ENCODE results near the gene TTLL9.

Gene TTLL9

DNA sequence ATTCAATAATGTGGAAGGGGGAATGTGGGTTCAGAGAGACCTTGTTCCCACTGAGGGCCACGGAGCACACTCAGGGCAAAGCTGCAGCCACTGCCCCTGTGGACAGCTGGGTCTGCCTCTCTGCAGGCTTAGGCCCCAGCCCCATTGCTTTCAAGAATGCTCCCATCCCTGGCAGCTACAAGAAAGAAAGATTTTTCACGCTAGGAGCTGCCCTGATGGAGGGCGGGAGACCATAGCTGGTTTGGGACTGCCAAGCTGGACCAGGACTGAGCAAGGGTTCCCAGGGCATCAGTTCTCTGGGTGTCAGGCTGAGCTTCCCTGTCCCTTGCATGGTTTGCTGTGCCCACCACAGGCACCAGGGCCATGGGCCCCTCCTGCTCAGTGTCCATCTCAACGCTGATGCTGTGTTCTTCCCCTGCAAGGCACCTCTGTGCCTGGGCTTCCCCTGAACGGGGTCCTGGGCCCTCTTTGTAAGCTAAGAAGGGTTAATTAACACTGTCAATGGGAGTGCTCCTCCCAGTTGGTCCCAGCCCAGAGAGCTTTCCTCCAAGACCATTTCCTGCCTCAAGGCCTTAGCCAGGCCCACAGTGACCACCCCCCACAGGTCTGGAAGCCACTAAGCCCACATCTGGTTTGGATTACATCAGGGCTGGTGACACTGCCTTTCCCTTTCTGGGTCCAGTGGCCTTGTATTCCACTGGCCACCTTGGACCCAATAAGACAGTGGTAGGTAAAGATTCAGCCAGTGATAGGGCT is 33.4 kb upstream of the TTLL9 start:
- in situ Hi-C loops (cut with MboI; ENCODE audit: low sequenced_read_pairs): no loop called here

DNA sequence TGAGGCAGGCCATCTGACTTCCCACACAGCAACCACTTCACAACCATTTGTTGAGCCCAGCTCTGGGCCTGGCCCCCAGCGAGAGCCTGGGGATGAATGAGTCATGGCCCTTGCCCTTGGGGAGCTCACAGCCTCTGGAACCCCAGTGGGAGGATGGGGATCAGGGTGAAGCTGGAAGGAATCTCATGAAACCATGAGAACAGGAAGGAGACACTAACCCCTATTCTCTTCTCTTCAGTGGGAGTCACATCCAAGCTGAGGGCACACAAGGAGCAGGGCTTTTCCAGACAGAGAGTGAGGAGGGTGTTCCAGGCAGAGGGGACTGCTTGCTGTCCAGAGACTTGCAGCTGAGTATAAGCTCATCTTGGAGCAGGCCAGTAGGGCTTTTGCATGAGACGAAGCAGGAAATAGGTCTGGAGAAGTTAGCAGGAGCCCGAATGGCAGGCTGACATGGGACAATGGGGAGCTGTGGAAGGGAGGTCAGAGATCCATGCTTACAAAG is 32.5 kb upstream of the TTLL9 start:
- in situ Hi-C loops (cut with MboI; ENCODE audit: low sequenced_read_pairs): no loop called here

DNA sequence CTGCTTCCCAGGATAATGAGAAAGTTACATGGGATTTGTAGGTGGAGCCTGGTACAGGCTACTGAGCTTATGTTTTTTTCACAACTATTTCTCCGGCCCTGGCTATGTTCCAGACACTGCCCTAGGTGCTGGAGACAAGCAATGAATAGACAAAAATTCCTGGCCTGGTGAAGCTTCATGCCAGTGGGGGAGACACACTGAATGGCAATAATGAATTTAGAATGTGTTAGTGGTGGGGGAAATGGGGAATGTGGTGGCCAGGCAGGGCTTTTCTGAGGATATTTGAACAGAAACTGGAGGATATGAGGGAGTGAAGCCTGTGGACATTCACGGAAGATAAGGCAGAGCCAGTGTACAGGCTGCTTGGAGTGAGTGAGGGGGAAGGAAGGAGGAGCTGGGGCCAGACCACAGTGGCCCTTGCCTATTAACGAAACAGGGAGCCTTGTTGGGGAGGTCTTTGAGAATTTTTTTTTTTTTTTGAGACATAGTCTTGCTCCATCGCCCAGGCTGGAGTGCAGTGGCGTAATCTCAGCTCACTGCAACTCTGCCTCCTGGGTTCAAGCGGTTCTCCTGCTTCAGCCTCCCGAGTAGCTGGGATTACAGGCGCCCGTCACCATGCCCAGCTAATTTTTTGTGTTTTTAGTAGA is 31.7 kb upstream of the TTLL9 start:
- in situ Hi-C loops (cut with MboI; ENCODE audit: low sequenced_read_pairs): no loop called here

DNA sequence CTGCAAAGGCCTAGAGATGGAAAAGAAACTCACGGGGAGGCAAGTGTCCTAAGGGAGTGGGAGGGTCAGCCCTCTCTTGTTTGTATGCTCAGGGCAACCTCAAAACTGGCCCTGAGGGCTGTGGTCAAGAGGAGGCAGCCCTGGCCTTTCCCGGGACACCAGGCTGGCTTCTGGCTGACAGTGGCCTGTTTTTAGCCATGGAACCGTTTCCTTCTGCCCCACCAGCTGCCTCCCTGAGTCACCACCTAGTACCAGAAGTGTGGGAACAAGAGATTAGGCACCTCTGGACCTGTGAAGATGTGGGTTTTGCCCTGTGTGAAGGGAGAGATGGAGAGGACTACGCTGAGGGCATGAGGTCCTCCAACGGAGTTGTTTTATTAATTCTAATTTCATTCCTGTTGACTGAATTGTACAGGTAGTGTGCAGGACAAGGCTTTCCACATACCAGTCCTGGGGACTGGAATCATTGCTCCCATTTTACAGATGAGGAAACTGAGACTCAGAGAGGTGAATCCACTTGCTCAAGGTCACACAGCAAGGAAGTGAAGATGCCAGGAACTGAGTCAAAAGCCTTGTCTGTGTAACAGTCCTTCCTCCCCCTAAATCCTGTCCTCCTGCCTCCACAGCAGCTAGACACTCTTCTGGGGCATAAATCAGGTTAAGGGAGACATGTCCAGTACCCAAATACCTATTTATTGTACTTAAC is 30.5 kb upstream of the TTLL9 start:
- in situ Hi-C loops (cut with MboI; ENCODE audit: low sequenced_read_pairs): no loop called here

DNA sequence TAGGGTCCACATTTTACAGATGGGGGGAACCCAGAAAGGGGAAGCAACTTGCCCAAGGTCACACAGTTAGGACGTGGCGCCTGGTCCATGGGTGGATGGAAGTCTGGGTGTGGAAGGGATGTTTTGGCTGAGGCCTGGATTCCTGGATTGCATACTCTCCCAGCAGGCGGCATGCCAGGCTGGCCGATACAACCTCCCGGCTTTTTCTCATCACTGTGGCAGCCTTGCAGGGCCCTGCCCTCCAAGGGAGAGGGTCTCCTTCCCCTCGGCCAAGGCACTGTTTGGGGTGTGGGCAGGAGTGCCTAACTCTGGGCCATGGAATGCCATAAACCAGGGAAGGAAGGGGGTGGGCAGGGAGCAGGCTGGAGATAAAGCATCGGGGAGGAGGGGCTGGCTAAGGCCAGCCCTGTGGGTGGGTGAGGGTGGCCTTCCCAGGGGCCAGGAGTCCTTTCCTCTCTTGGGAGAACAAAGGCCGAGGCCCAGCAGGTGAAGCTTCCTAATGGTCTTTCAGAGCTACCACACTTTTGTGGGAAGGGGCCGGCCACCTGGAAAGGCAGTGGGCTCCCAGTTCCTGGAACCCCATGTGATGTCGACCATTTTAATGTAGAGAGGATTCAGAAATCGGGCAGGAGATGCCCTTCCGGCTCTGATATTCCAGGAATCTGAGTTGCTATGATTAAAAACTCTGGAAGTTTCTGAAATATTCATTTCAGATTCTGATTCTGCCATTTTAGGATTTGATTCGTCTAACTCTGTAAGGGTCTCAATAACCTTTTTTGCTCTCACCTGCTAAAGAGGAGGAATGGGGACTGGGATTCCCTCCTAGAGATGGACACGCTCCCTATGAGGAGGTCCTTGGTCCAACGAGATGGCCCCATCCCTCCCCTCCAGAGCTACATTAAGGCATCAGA is 29.3 kb upstream of the TTLL9 start:
- in situ Hi-C loops (cut with MboI; ENCODE audit: low sequenced_read_pairs): no loop called here

DNA sequence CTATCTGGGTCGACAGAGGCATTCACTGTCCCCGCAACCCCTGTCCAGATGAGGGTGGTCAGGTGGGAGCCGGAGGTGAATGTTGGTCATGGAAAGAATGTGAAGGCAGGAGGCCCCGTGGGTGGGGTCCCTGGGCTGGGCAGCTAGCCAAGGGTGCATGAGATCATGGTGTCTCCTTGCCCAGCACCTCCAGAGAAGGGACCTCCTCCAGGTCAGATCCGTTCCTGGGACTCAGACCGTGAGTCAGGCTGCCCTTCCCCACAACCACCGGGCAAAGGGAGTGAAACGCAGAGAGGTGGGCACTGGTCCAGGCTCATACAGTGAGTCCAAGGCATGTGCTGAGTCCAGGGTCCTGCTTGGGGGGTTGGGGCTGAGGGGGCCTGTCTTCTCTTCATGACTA is 28.5 kb upstream of the TTLL9 start:
- in situ Hi-C loops (cut with MboI; ENCODE audit: low sequenced_read_pairs): no loop called here

DNA sequence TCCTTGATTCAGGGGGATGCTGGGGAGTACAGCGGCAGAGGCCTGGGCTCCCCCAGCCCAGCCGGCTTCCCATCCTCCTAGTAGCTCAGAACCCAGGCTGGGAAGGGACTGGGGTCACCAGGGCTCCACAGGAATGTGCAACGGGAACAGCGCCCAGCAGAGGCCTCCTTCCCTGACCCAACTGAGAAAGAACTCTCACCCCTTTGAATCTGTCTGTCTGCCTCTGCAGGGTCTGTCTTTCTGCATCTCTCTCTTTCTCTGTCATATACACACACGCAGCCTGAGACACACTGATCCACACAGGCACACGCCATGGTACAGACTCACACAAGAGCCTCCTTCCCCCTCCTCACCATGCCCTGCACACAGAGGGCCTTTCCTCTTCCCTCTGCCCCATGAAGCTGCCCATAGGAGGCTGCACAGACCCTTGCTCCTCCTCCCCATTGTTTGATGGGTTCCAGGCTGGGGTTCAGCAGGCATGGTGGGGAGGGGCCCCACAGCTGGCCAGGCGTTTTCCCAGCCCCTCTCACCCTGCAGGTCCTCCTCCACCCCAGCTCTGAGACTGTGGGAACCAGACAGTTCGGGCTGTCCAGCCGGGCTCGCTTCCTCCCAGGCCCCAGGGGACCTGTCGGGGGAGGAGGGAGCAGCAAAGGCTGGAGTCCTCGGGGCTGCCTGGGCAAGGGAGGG is 27.8 kb upstream of the TTLL9 start:
- in situ Hi-C loops (cut with MboI; ENCODE audit: low sequenced_read_pairs): no loop called here

DNA sequence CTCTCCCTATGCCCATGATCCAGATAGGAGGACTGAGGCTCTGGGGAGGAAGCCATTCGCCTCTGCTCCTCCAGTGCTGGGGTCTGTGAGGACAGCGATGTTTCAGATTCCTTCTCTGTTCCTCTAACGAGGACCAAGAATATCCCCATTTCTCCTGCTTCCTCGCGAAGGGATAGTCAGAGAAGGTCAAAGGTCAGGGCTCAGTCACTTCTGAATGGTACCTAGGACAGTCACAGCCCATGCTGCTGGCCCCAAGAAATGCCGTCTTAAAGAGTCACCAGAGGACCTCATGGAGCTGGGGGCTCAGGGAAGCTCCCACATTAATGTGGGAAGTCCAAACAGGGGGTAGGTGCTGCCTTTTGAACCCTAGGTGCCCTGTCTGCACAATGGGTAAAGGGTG is 27.1 kb upstream of the TTLL9 start:
- in situ Hi-C loops (cut with MboI; ENCODE audit: low sequenced_read_pairs): no loop called here

DNA sequence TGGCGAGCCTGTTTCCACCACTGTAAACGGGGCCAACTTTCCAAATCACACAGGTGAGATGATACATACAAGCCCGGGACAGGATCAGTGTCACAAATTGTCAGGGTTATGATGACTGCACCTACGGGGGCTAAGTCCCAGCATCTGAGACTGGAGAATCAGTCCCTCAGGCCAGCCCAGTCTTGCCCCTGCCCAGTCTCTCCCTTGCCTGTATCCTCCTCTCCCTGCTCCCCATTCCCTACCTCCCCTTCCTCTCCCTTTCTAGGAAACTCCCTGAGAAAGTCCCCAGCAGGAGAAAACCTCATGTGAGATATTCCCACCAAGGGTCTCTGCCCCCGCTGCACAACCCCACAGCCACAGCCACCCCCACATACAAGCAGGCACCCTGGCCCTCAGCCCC is 26.6 kb upstream of the TTLL9 start:
- in situ Hi-C loops (cut with MboI; ENCODE audit: low sequenced_read_pairs): no loop called here

DNA sequence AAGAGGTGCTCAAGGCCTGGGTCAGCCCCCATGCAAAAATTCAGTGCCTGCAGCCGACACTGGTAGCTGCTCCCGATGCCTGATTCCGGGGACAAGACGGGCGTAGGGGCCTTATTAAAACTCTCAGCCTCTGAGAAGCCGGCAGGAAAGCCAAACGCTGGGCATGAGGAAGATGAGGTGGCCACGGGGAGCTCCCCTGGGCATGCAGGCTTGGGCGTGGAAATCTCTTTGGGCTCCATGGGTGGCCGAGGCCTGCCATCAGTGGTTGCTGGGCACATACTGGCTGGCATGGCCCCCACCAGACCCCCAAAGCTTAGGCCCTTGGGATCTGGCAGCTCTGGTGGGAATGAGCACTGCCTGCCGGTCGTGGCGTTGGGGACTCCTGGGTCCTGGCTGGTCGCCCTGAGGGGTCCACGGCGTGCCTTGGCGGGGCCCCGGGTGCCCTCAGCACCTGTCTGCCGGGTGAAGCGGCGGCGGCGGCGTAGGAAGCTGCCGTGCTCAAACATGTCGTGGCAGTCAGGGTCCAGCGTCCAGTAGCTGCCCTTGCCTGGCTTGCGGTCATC is 25.6 kb upstream of the TTLL9 start:
- in situ Hi-C loops (cut with MboI; ENCODE audit: low sequenced_read_pairs): no loop called here

DNA sequence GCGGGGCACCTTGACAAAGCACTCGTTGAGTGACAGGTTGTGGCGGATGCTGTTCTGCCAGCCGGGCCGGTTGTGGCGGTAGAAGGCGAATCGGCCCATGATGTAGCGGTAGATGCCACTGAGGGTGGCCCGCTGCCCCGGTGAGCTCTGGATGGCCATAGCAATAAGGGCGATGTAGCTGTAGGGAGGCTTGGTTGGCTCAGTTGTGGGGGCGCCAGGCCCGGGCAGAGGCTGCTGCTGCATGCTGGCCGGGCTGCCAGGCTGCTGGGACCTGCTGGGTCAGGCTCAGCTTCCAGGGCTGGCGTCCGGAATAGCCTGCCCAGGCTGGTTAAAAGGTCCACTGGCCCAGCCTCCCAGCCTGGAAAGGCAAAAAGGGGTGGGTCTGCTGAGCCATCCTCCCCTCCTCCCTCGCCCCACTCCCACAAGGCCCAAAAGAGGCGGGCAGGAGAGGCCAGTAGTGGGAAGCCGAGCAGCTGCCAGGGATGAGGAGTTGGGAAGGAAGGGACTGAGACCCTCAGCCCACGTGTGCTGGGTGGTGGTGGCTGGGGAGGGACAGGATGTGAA is 25.1 kb upstream of the TTLL9 start, which contains the start of gene FOXS1:
FOXS1 (minus strand) TSS at position 305 of the 564 bp plus-strand sequence; CDS start at position 243, 62 bp downstream.
- in situ Hi-C loops (cut with MboI; ENCODE audit: low sequenced_read_pairs): no loop called here

DNA sequence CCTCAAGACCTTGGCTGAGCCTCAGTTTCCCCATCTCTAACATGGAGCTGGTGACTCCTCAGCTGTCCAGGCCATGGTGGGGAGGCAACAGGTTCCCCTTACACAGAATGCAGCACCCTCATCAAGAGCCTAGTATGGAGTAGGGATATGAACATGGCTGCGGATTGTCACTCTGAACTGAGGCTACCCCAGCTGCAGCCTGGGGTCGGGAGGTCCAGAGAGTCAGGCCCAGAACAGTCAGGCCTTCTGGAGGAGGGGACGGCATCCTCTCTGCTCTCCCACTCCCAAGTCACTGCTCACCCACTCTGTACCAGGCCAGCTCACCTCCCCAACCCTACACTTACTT is 23.7 kb upstream of the TTLL9 start:
- in situ Hi-C loops (cut with MboI; ENCODE audit: low sequenced_read_pairs): no loop called here

DNA sequence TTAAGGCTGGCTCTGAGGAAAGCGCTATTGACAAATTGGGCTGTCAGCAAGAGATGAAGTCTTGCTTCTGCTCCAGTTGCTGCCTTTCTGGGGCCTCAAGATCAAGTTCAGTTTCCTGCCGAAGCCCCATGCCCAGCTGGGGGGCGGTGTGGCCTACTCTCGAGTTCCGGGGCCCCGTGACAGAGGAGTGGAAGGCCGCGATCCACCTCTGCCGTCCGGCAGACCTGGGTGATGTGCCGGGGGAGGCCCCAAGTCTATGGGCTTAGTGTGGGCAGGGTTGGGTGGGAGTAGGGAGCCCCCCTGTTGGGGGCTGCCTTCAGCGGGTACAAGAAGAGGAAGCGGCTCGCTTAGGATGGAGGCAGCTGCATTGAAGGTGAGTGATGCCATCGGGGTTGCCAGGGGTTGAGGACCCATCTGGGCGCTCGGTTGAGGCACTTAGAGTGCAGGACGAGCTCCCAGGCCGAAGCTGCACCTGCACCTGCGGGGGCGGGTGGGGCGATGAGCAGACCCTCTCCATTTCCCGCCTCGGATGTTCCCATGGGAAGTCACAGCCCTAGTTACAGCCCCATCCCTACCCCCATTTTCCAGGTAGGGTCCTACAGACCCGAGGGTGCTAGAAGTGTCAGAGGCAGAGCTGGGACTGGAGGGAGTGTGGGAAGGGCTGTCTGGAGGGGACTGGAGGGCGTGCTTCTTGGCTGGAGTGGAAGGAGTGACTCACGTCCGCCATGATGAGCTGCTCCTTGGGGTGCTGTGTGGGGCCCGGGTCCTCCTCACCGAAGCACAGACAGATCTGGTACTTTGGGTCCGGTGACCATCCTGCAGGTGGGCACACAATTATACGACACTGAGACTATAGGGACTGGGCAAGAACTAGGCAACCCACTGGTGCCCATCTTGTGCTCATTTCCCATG is 22.1 kb upstream of the TTLL9 start:
- in situ Hi-C loops (cut with MboI; ENCODE audit: low sequenced_read_pairs): no loop called here

DNA sequence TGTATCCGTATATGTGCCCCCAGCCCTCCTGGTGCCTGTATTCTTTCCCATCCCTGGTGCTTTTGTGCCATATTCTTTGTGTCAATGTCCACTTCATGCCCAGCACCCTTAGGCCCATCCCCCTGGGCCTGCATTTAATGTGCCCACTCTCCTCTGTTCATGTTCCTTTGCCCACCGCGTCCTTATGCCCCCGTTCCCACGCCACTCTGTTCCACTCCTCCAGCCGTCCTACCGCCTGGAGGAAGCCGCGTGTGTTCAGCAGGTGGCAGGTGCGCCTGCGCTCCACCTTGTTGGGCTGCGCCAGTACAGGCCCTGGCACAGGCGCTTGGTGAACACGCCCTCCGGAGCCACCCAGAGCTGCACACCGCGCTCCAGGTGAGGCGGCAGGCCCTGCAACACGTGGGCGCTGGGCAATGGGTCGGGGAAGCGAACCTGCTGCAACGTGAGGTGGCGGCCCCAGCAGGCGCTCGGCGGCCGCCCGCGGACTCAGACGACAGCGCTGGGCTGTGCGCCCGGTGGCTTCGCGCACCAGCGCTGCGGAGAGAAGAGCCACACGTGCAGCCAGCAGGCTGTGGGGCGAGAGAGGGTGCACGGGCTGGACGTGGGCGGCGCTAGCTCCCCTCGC is 21.0 kb upstream of the TTLL9 start:
- in situ Hi-C loops (cut with MboI; ENCODE audit: low sequenced_read_pairs): no loop called here

DNA sequence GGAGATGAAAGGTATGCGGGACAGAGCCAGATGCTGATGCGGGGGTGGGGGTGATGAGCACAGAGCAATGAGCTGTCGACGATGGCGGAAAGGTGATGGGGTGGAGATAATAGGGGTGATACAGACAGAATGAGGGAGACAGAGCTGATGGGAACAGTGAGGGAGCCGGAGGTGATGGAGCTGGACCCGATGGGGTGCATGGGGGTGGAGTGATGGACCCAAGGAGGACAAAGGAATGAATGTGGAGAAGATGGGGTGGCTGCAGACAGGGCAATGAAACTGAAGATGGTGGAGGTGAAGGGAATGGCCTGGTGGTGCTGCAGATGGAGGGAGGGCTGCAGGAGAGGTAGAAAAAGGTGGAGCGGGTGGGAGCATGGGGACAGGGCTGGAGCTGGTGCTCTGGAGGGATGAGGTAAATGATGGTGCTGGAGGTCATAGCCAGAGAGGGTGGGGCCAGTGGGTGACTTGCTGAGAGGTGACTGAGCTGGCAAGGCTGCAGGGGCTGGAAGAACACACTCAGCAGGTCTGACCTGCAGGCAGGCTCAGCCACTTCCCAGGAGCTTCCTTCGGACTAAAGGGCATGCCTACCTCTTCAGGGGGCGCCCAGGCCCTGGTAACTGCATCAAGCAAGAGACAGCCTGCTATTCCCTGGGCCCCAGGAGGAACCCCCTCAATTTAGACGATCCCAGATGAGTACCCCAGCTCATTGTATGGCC is 19.0 kb upstream of the TTLL9 start:
- in situ Hi-C loops (cut with MboI; ENCODE audit: low sequenced_read_pairs): no loop called here

DNA sequence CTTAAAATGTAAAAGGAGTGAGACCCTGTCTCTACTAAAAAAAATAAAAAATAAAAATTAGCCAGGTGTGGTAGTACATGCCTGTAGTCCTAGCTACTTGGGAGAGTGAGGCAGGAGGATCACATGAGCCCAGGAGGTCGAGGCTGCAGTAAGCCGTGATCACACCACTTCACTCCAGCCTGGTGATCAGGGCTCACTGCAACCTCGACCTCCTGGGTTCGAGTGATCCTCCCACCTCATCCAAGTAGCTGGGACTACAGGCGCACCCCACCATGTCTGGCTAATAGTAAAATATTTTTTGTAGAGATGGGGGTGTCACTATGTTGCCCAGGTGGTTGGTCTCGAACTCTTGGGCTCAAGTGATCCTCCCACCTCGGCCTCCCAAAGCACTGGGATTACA is 17.0 kb upstream of the TTLL9 start:
- in situ Hi-C loops (cut with MboI; ENCODE audit: low sequenced_read_pairs): no loop called here

DNA sequence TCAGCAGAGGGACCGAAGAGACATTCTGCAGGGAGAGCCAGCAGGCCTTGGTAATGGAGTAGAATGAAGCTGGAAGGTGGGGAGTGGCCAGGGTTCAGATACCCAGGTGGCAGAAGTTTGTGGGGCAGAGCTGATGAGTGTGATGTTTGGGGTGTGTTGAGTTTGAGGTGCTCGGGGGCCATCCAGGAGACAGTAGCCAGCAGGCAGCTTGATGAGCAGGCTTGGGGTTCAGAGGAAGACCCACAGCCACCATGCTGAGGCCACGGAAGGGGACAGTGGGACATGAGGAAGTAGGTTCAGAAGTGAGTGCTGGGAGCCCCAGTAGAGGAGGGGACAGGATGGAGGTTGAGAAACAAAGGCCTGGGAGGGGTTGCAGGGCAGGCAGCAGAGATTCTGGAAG is 13.9 kb upstream of the TTLL9 start:
- in situ Hi-C loops (cut with MboI; ENCODE audit: low sequenced_read_pairs): no loop called here

Data from HL-60/S4 treated with phorbol 12-myristate 13-acetate at 8.2 ng/mL for 4 days and 3 days (cell line).